Cardiac fibroblast (primary cell): ENCODE data around the gene SAMD10.
A peak's percentile ranks its signal among the peaks of the same experiment; 100 is the strongest.

Source experiments
- DNase-seq, 2 donors: peaks; one replicate each; pipeline versions ENCODE4 v3.0.0 to v3.0.0-alpha.2; 2010; ENCODE audit warnings: low read depth in 2 of 2
- H3K4me3 ChIP-seq, 2 donors: replicated peaks in 1 of 2; 1 replicate in 1 of 2; 2 replicates in 1 of 2; pipeline ENCODE4 v1.5.1; 2011; ENCODE audit warnings: low read depth in 2 of 2, low read length in 2 of 2, mild to moderate bottlenecking in 2 of 2, moderate library complexity in 1 of 2
- CTCF ChIP-seq: IDR thresholded peaks from one replicate; pipeline ENCODE4 v1.5.1; 2011; ENCODE audit warnings: low read depth, mild to moderate bottlenecking, low read length, inconsistent platforms

The SAMD10 gene

GRCh38 chr20:63958471-63958870, 21.0 kb downstream of the SAMD10 start:
- DNase-seq: no peak
- H3K4me3 ChIP-seq: no peak overlapping the region
- no peak for TF ChIP-seq CTCF

- peak in 1 of 2 donors; percentile 64 for DNase-seq
Observed at GRCh38 chr20:63957690-63958441, 21.6 kb downstream of the SAMD10 start.

DNA sequence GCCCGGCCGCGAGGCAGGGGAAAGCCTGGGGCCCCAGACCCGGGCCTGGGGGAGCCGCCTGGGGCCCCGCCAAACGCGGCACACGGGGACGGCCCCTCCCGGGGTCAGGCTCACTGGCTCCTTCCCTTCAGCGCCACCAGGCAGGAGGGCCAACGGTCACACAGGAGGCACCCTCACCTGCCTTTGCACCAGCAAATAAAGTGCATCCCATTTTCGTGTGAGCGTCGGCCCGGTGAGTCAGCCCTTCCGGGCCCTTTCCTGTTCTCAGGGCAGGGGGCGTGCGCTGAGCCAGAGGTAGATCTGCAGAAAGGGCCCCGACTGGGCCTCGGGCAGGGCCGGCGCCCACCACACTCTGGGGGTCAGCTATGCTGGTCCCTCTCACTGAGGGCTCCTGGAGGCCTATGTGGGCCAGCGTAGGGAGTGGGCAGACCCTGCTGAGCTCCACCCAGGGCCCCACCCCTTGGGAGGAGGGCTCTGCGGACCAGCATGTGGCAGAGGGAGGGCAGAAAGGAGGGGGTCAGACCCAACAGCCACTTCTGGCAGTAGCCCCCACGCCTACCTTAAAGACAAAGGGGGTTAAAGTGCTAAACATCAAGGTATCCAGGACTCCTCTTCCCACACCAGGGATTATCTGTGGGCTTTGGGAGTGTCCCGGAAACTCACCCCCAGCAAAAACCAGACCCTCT, 22.3 kb downstream of the SAMD10 start:
- TF ChIP-seq CTCF: peak; percentile 22
- H3K4me3 ChIP-seq: peak overlapping the region; percentile 47 to 51
- peak; percentile 59 to 75 for DNase-seq

More at GRCh38 chr20:63957690-63958441, 21.6 kb downstream of the SAMD10 start:
- H3K4me3 ChIP-seq: no peak overlapping the region
- TF ChIP-seq CTCF: no peak

- no peak for TF ChIP-seq CTCF
- peak overlapping the region; percentile 47 to 51 for H3K4me3 ChIP-seq
- no peak for DNase-seq
Observed at GRCh38 chr20:63956664-63957003, 22.8 kb downstream of the SAMD10 start.

- TF ChIP-seq CTCF: no peak
- DNase-seq: peak; percentile 88 to 94
- peak within 1 kb of the TSS; percentile 85 to 88 for H3K4me3 ChIP-seq
Observed at GRCh38 chr20:63955827-63956663, 23.4 kb downstream of the SAMD10 start, which contains the start of gene UCKL1. Gene UCKL1, minus strand, starts transcription at chr20:63956416. Its CDS starts 44 bp downstream, at chr20:63956372.

GRCh38 chr20:63955281-63955826, 24.1 kb downstream of the SAMD10 start:
- TF ChIP-seq CTCF: peak; percentile 13
- DNase-seq: peak; percentile 31 to 33
- H3K4me3 ChIP-seq: peak overlapping the region; percentile 85 to 88
